ENCODE measurements around the gene PEX26. TPM values are rescaled to one million over a fixed set of nuclear protein-coding genes. Genes with fewer than 3 reads are reported as not detected.

The PEX26 gene
- total RNA-seq, 2 experiments from 2014 or later: 17.6 to 43.5 TPM

DNA sequence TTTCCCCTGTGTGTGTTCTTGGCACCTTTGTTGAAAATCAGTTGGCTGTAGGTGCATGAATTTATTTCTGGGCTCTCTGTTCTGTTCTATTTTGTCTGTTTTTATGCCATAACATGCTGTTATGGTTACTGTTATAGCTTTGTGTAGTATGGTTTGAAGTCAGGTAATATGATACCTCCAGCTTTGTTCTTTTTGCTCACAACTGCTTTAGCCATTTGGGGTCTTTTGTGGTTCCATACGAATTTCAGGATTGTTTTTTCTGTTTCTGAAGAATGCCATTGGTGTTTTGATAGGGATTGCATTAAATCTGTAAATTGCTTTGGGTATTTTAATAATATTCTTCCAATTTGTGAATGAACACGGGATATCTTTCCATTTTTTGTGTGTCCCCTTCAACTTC is 4.7 kb downstream of the PEX26 start:
- Histone ChIP-seq H2AFZ (ENCODE audit: low read length) (no peak overlapping the region), H3K4me1 (ENCODE audit: insufficient read depth, low read length, poor library complexity, severe bottlenecking) (peaks cover 14% of the 10 kb centered on the region), H3K9me3 (ENCODE audit: low read length) (no peaks in the 10 kb centered on the region), H3K36me3 (ENCODE audit: insufficient read depth, low read length) (peaks cover 85% of the 10 kb centered on the region), H3K79me2 (ENCODE audit: insufficient read depth, low read depth, low read length) (peaks cover 51% of the 10 kb centered on the region), H3K9me2 (ENCODE audit: insufficient read depth, low read length) (no peaks in the 10 kb centered on the region), H3K4me3 (ENCODE audit: low read depth, low read length, poor library complexity, severe bottlenecking) (no peak overlapping the region), H3K27ac (ENCODE audit: low read depth, low read length, poor library complexity, severe bottlenecking) (no peak overlapping the region), H4K20me1 (ENCODE audit: insufficient read depth, low read length) (no peaks in the 10 kb centered on the region), H3K4me2 (ENCODE audit: low read length) (no peak overlapping the region)
- TF ChIP-seq, protein P1, sequence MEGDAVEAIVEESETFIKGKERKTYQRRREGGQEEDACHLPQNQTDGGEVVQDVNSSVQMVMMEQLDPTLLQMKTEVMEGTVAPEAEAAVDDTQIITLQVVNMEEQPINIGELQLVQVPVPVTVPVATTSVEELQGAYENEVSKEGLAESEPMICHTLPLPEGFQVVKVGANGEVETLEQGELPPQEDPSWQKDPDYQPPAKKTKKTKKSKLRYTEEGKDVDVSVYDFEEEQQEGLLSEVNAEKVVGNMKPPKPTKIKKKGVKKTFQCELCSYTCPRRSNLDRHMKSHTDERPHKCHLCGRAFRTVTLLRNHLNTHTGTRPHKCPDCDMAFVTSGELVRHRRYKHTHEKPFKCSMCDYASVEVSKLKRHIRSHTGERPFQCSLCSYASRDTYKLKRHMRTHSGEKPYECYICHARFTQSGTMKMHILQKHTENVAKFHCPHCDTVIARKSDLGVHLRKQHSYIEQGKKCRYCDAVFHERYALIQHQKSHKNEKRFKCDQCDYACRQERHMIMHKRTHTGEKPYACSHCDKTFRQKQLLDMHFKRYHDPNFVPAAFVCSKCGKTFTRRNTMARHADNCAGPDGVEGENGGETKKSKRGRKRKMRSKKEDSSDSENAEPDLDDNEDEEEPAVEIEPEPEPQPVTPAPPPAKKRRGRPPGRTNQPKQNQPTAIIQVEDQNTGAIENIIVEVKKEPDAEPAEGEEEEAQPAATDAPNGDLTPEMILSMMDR (conservative IDR thresholded peaks at IDR 0.05; ENCODE audit: low read length): no peak
- no peak for TF ChIP-seq EZH2phosphoT487 (IDR thresholded peaks at IDR 0.05; ENCODE audit: borderline replicate concordance, low read depth, low read length)
- BruUV-seq (replicated peaks): no TSS peak
- CTCF ChIA-PET (ENCODE audit: unreplicated experiment): no interaction called here
- no peak for DNase-seq (ENCODE audit: low spot score)
- intact Hi-C loops (cut with micrococcal nuclease; ENCODE audit: unreplicated experiment): no loop called here
- POLR2A ChIA-PET: no interaction called here

DNA sequence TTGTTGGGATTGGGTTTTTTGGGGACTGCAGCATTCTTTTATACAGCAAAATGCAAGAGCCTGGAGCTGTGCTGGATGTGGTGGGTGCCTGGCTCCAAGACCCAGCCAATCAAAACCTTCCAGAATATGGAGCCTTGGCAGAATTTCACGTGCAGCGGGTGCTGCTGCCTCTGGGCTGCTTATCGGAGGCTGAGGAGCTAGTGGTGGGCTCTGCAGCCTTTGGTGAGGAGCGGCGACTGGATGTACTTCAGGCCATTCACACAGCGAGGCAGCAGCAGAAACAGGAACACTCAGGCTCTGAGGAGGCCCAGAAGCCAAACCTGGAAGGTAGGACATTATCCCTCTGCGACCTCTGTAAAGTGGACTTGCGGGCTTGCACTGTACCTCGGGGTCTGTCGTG is 5.6 kb downstream of the PEX26 start:
- Histone ChIP-seq H3K27ac (ENCODE audit: low read depth, low read length, poor library complexity, severe bottlenecking) (no peak overlapping the region), H3K9me2 (ENCODE audit: insufficient read depth, low read length) (no peaks in the 10 kb centered on the region), H3K4me2 (ENCODE audit: low read length) (no peak overlapping the region), H3K9me3 (ENCODE audit: low read length) (no peaks in the 10 kb centered on the region), H3K79me2 (ENCODE audit: insufficient read depth, low read depth, low read length) (peaks cover 45% of the 10 kb centered on the region), H3K4me1 (ENCODE audit: insufficient read depth, low read length, poor library complexity, severe bottlenecking) (peaks cover 14% of the 10 kb centered on the region), H2AFZ (ENCODE audit: low read length) (no peak overlapping the region), H3K4me3 (ENCODE audit: low read depth, low read length, poor library complexity, severe bottlenecking) (no peak overlapping the region), H4K20me1 (ENCODE audit: insufficient read depth, low read length) (no peaks in the 10 kb centered on the region), H3K36me3 (ENCODE audit: insufficient read depth, low read length) (peaks cover 92% of the 10 kb centered on the region)
- no TSS peak for BruUV-seq (replicated peaks)
- CTCF ChIA-PET (ENCODE audit: unreplicated experiment): no interaction called here
- no peak for DNase-seq (ENCODE audit: low spot score)
- intact Hi-C loops (cut with micrococcal nuclease; ENCODE audit: unreplicated experiment): no loop called here
- POLR2A ChIA-PET: interaction anchor here (0.6 to 1.0 kb wide), 2 partner anchors 254 to 390 kb away, joined by 3 to 6 read pairs; no protein-coding TSS in a partner anchor
- TF ChIP-seq, protein P1 (conservative IDR thresholded peaks at IDR 0.05; ENCODE audit: low read length): no peak

DNA sequence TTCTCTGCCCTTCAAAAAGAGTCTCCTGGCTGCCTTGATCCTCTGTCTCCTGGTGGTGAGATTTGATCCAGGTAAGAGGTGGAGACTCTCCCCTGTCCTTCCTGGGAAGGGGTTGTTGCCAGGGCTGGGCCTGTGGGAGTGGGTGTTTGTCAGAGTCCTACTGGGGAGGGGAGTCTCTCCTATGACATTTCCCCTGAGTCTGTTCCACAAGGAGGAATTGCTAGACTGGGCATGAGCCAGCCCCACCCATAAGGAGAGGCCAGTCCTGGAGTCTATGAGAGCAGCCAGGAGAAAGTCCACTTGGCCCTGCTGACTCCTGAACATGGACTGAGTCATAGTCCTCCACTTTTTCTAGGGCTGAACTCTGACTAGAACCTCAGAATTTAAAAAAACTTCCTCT is 7.4 kb downstream of the PEX26 start:
- Histone ChIP-seq H2AFZ (ENCODE audit: low read length) (no peak overlapping the region), H3K4me1 (ENCODE audit: insufficient read depth, low read length, poor library complexity, severe bottlenecking) (no peaks in the 10 kb centered on the region), H3K27ac (ENCODE audit: low read depth, low read length, poor library complexity, severe bottlenecking) (no peak overlapping the region), H3K9me3 (ENCODE audit: low read length) (no peaks in the 10 kb centered on the region), H3K79me2 (ENCODE audit: insufficient read depth, low read depth, low read length) (peaks cover 28% of the 10 kb centered on the region; the same call in 1 of the 2 replicates), H3K4me3 (ENCODE audit: low read depth, low read length, poor library complexity, severe bottlenecking) (no peak overlapping the region), H3K9me2 (ENCODE audit: insufficient read depth, low read length) (no peaks in the 10 kb centered on the region), H3K4me2 (ENCODE audit: low read length) (no peak overlapping the region), H4K20me1 (ENCODE audit: insufficient read depth, low read length) (no peaks in the 10 kb centered on the region), H3K36me3 (ENCODE audit: insufficient read depth, low read length) (peaks cover 98% of the 10 kb centered on the region)
- BruUV-seq (replicated peaks): no TSS peak
- intact Hi-C loops (cut with micrococcal nuclease; ENCODE audit: unreplicated experiment): no loop called here
- CTCF ChIA-PET (ENCODE audit: unreplicated experiment): no interaction called here
- TF ChIP-seq EZH2phosphoT487 (IDR thresholded peaks at IDR 0.05; ENCODE audit: borderline replicate concordance, low read depth, low read length): no peak
- TF ChIP-seq, protein P1 (conservative IDR thresholded peaks at IDR 0.05; ENCODE audit: low read length): no peak
- POLR2A ChIA-PET: no interaction called here
- DNase-seq (ENCODE audit: low spot score): no peak
